ENCODE results near the gene LMBR1.

The LMBR1 gene

DNA sequence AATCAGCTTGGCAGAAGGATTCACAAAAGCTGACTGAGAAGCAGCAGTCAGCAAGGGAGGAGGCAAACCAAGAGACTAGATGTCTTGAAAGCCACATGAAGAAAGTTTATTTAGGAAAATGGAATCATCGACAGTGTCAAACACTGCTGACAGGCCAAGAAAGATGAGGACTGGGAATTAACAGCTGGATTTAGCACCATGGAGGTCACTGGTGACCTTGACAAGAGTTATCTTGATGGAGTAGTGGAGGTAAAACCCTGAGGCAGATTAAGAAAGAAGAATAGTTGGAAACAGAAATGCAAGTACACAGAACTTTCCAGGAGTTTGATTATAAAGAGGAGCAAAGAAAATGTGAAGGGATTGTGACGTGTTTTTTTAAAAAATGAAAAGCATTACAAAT lies 51.5 kb downstream of the LMBR1 start:
- Histone ChIP-seq H3K27ac (ENCODE audit: low read depth, low read length) (no peak overlapping the region), H3K36me3 (ENCODE audit: control insufficient read depth, low read length) (peaks cover 15% of the 10 kb centered on the region), H3K4me1 (ENCODE audit: control insufficient read depth, low read length) (peaks cover 19% of the 10 kb centered on the region), H3K9me2 (replicated peaks; ENCODE audit: control insufficient read depth, low read length) (no peaks in the 10 kb centered on the region), H3F3A (ENCODE audit: control insufficient read depth, insufficient read depth) (peaks cover 5% of the 10 kb centered on the region), H3K4me2 (ENCODE audit: low read length) (no peak overlapping the region), H3K79me2 (ENCODE audit: control insufficient read depth, low read length) (peaks cover 81% of the 10 kb centered on the region), H3K27me3 (ENCODE audit: control insufficient read depth, low read length) (no peaks in the 10 kb centered on the region), H3K4me3 (ENCODE audit: low read length) (no peak overlapping the region), H3K9me3 (ENCODE audit: control insufficient read depth, insufficient read depth, low read length) (no peaks in the 10 kb centered on the region), H4K20me1 (ENCODE audit: control insufficient read depth, insufficient read depth, low read depth, low read length) (no peaks in the 10 kb centered on the region)
- TF ChIP-seq, protein P1, sequence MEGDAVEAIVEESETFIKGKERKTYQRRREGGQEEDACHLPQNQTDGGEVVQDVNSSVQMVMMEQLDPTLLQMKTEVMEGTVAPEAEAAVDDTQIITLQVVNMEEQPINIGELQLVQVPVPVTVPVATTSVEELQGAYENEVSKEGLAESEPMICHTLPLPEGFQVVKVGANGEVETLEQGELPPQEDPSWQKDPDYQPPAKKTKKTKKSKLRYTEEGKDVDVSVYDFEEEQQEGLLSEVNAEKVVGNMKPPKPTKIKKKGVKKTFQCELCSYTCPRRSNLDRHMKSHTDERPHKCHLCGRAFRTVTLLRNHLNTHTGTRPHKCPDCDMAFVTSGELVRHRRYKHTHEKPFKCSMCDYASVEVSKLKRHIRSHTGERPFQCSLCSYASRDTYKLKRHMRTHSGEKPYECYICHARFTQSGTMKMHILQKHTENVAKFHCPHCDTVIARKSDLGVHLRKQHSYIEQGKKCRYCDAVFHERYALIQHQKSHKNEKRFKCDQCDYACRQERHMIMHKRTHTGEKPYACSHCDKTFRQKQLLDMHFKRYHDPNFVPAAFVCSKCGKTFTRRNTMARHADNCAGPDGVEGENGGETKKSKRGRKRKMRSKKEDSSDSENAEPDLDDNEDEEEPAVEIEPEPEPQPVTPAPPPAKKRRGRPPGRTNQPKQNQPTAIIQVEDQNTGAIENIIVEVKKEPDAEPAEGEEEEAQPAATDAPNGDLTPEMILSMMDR (IDR thresholded peaks at IDR 0.05; ENCODE audit: low read depth, low read length, poor library complexity, severe bottlenecking): no peak
- no peak for TF ChIP-seq EZH2phosphoT487 (IDR thresholded peaks at IDR 0.05; ENCODE audit: borderline replicate concordance, low read length)

DNA sequence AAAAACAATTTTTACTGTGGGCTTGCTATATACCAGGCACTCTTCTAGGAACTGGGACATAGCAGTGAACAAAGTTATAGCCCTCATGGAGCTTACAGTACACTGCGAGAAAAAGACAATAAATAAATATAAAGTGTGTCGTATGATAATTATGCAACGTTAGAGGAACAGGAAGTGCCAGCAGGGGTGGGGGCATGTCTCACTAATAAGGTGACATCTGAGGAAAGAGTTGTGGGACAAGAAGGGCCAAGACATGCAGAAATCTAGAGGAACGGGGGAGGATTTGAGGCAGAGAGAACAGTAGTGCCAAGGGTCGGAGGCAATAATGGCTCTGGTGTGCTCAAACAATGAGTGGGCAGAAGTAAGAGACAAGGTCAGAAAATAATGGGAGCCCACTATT lies 52.8 kb downstream of the LMBR1 start:
- Histone ChIP-seq H3K27ac (ENCODE audit: low read depth, low read length) (no peak overlapping the region), H3K27me3 (ENCODE audit: control insufficient read depth, low read length) (no peaks in the 10 kb centered on the region), H3K36me3 (ENCODE audit: control insufficient read depth, low read length) (peaks cover 22% of the 10 kb centered on the region), H3K4me2 (ENCODE audit: low read length) (no peak overlapping the region), H3K9me3 (ENCODE audit: control insufficient read depth, insufficient read depth, low read length) (no peaks in the 10 kb centered on the region), H3K79me2 (ENCODE audit: control insufficient read depth, low read length) (peaks cover 67% of the 10 kb centered on the region), H3F3A (ENCODE audit: control insufficient read depth, insufficient read depth) (peaks cover 5% of the 10 kb centered on the region), H3K4me1 (ENCODE audit: control insufficient read depth, low read length) (peaks cover 19% of the 10 kb centered on the region), H3K4me3 (ENCODE audit: low read length) (no peak overlapping the region), H4K20me1 (ENCODE audit: control insufficient read depth, insufficient read depth, low read depth, low read length) (no peaks in the 10 kb centered on the region), H3K9me2 (replicated peaks; ENCODE audit: control insufficient read depth, low read length) (no peaks in the 10 kb centered on the region)
- TF ChIP-seq, protein P1 (IDR thresholded peaks at IDR 0.05; ENCODE audit: low read depth, low read length, poor library complexity, severe bottlenecking): no peak
- no peak for TF ChIP-seq EZH2phosphoT487 (IDR thresholded peaks at IDR 0.05; ENCODE audit: borderline replicate concordance, low read length)

DNA sequence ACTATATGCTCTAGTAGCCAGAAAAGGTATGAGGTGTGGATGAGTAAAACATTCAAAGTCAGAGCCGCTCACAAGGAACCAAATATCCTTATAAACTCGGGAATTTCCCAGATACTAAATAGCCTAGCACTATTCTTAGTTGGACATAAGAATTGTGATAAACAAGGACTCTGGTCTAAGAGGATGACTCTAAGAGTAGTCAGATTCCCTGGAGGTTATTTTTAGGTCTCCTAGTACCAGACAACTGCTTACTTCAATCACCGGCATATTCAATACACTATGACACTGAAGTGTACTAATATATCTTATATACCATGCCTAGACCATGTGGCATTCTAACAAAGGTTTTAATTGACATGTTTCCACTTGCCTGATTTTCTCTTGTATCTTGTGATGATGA lies 56.5 kb downstream of the LMBR1 start:
- H3K9me3 ChIP-seq (ENCODE audit: control insufficient read depth, insufficient read depth, low read length): no peaks in the 10 kb centered on the region
- peaks cover 42% of the 10 kb centered on the region for H3K4me1 ChIP-seq (ENCODE audit: control insufficient read depth, low read length)
- peaks cover 43% of the 10 kb centered on the region for H3K36me3 ChIP-seq (ENCODE audit: control insufficient read depth, low read length)
- no peaks in the 10 kb centered on the region for H4K20me1 ChIP-seq (ENCODE audit: control insufficient read depth, insufficient read depth, low read depth, low read length)
- TF ChIP-seq EZH2phosphoT487 (IDR thresholded peaks at IDR 0.05; ENCODE audit: borderline replicate concordance, low read length): no peak
- TF ChIP-seq, protein P1 (IDR thresholded peaks at IDR 0.05; ENCODE audit: low read depth, low read length, poor library complexity, severe bottlenecking): no peak
- no peak overlapping the region for H3K4me3 ChIP-seq (ENCODE audit: low read length)
- peaks cover 15% of the 10 kb centered on the region for H3F3A ChIP-seq (ENCODE audit: control insufficient read depth, insufficient read depth)
- H3K4me2 ChIP-seq (ENCODE audit: low read length): no peak overlapping the region
- H3K27ac ChIP-seq (ENCODE audit: low read depth, low read length): no peak overlapping the region
- peaks cover 31% of the 10 kb centered on the region for H3K79me2 ChIP-seq (ENCODE audit: control insufficient read depth, low read length)
- H3K27me3 ChIP-seq (ENCODE audit: control insufficient read depth, low read length): no peaks in the 10 kb centered on the region
- H3K9me2 ChIP-seq (replicated peaks; ENCODE audit: control insufficient read depth, low read length): no peaks in the 10 kb centered on the region

DNA sequence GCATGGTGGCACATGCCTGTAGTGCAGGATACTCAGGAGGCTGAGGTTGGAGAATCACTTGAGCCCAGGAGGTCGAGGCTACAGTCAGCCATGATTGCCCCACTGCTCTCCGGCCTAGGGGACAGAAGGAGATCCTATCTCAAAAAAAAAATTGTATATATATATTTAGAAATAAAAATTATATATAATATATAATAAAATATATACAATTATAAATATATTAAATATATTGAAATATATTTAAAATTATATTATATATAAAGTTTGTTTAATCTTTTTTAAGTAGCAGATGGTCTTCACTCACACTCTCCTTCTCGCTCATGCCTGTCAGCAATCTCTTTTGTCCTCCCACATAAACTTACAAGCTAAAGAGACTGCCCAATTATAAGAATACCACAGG lies 58.5 kb downstream of the LMBR1 start:
- H3K4me3 ChIP-seq (ENCODE audit: low read length): no peak overlapping the region
- no peak overlapping the region for H3K27ac ChIP-seq (ENCODE audit: low read depth, low read length)
- H3K9me3 ChIP-seq (ENCODE audit: control insufficient read depth, insufficient read depth, low read length): no peaks in the 10 kb centered on the region
- H3F3A ChIP-seq (ENCODE audit: control insufficient read depth, insufficient read depth): peaks cover 21% of the 10 kb centered on the region
- peaks cover 48% of the 10 kb centered on the region for H3K4me1 ChIP-seq (ENCODE audit: control insufficient read depth, low read length)
- peaks cover 13% of the 10 kb centered on the region for H3K79me2 ChIP-seq (ENCODE audit: control insufficient read depth, low read length)
- no peak for TF ChIP-seq EZH2phosphoT487 (IDR thresholded peaks at IDR 0.05; ENCODE audit: borderline replicate concordance, low read length)
- TF ChIP-seq, protein P1 (IDR thresholded peaks at IDR 0.05; ENCODE audit: low read depth, low read length, poor library complexity, severe bottlenecking): no peak
- H4K20me1 ChIP-seq (ENCODE audit: control insufficient read depth, insufficient read depth, low read depth, low read length): no peaks in the 10 kb centered on the region
- no peak overlapping the region for H3K4me2 ChIP-seq (ENCODE audit: low read length)
- H3K27me3 ChIP-seq (ENCODE audit: control insufficient read depth, low read length): no peaks in the 10 kb centered on the region
- peaks cover 39% of the 10 kb centered on the region for H3K36me3 ChIP-seq (ENCODE audit: control insufficient read depth, low read length)
- no peaks in the 10 kb centered on the region for H3K9me2 ChIP-seq (replicated peaks; ENCODE audit: control insufficient read depth, low read length)

Measured in DOHH2 (cell line).